Epithelial cell of prostate (primary cell): ENCODE measurements around the gene SECTM1.

ENCODE experiments used
- DNase-seq: peaks from one replicate; pipeline ENCODE4 v3.0.0-alpha.2; 2011; ENCODE audit warnings: low read depth, low spot score
- H3K27ac ChIP-seq: fragments of 450-650 bp; 2 replicates; pipeline ENCODE4 v1.5.1; 2017; ENCODE audit warnings: mild to moderate bottlenecking

SECTM1 gene

GRCh38 chr17:82330322-82331239 lies 3.0 kb downstream of the SECTM1 start:
- no peak for DNase-seq
- H3K27ac ChIP-seq, result no peak overlapping the region

- DNase-seq, result no peak
- no peak overlapping the region for H3K27ac ChIP-seq
Observed at GRCh38 chr17:82329683-82330321, 3.8 kb downstream of the SECTM1 start.

- no peak overlapping the region for H3K27ac ChIP-seq
- no peak for DNase-seq
Observed at GRCh38 chr17:82328994-82329507, 4.5 kb downstream of the SECTM1 start.

GRCh38 chr17:82328141-82328993 lies 5.2 kb downstream of the SECTM1 start:
- H3K27ac ChIP-seq, result no peak overlapping the region
- DNase-seq, result no peak

GRCh38 chr17:82327757-82328140 lies 5.8 kb downstream of the SECTM1 start:
- DNase-seq, result no peak

GRCh38 chr17:82327289-82327688 lies 6.3 kb downstream of the SECTM1 start:
- no peak for DNase-seq
- no peak overlapping the region for H3K27ac ChIP-seq

More at GRCh38 chr17:82327757-82328140, 5.8 kb downstream of the SECTM1 start:
- no peak overlapping the region for H3K27ac ChIP-seq

GRCh38 chr17:82325286-82326180 lies 8.0 kb downstream of the SECTM1 start:
- H3K27ac ChIP-seq, result no peak overlapping the region
- DNase-seq, result no peak

GRCh38 chr17:82324566-82325285 lies 8.8 kb downstream of the SECTM1 start:
- DNase-seq, result no peak
- H3K27ac ChIP-seq, result no peak overlapping the region

GRCh38 chr17:82323514-82324234 lies 9.9 kb downstream of the SECTM1 start:
- DNase-seq, result no peak
- H3K27ac ChIP-seq, result no peak overlapping the region

GRCh38 chr17:82322526-82323453 lies 10.8 kb downstream of the SECTM1 start:
- no peak overlapping the region for H3K27ac ChIP-seq
- no peak for DNase-seq

- DNase-seq, result no peak
- H3K27ac ChIP-seq, result no peak overlapping the region
Observed at GRCh38 chr17:82321947-82322466, 11.6 kb downstream of the SECTM1 start.

- DNase-seq, result no peak
- H3K27ac ChIP-seq, result no peak overlapping the region
Observed at GRCh38 chr17:82320956-82321927, 12.3 kb downstream of the SECTM1 start.

GRCh38 chr17:82320140-82320840 lies 13.3 kb downstream of the SECTM1 start:
- no peak overlapping the region for H3K27ac ChIP-seq
- DNase-seq, result no peak

GRCh38 chr17:82319619-82320062 lies 13.9 kb downstream of the SECTM1 start:
- no peak for DNase-seq
- no peak overlapping the region for H3K27ac ChIP-seq
